ENCODE measurements around the gene SMAD7. TPM values are rescaled to one million over a fixed set of nuclear protein-coding genes. Genes with fewer than 3 reads are reported as not detected.

The SMAD7 gene
- total and polyA plus RNA-seq, 2 donors (not counting 1 experiment from before 2014, with no cell fraction given): 6.1 to 16.3 TPM

GRCh38 chr18:48879008-48879431 is 71.7 kb downstream of the SMAD7 start:
- no peak overlapping the region for H3K4me2 ChIP-seq (ENCODE audit: extremely low read depth, insufficient read depth, low read length)
- no peaks in the 10 kb centered on the region for H3K27me3 ChIP-seq (ENCODE audit: control insufficient read depth, insufficient read depth, low read length)
- DNase-seq (ENCODE audit: low read depth in 2 of 2): no peak
- H3K36me3 ChIP-seq (ENCODE audit: control insufficient read depth, insufficient read depth, low read length): no peaks in the 10 kb centered on the region
- no peaks in the 10 kb centered on the region for H3K4me1 ChIP-seq (ENCODE audit: control insufficient read depth, extremely low read depth, insufficient read depth, low read length)
- H2AFZ ChIP-seq (ENCODE audit: low read length): no peak overlapping the region
- H3K9me3 ChIP-seq (ENCODE audit: control insufficient read depth, insufficient read depth, low read depth, low read length): no peaks in the 10 kb centered on the region
- no peaks in the 10 kb centered on the region for H3K79me2 ChIP-seq (ENCODE audit: control insufficient read depth, insufficient read depth, low read length)
- no peak overlapping the region for H3K27ac ChIP-seq (ENCODE audit: insufficient read depth, low read length)
- H3K4me3 ChIP-seq (replicated peaks in 1 of 4; ENCODE audit: control extremely low read depth in 1 of 4, insufficient read depth in 1 of 4, low read depth in 3 of 4, low read length in 4 of 4): no peak overlapping the region
- H3K9ac ChIP-seq (ENCODE audit: insufficient read depth, low read length): no peak overlapping the region
- no peaks in the 10 kb centered on the region for H4K20me1 ChIP-seq (ENCODE audit: control insufficient read depth, extremely low read depth, insufficient read depth, low read length)
- TF ChIP-seq CTCF (conservative IDR thresholded peaks at IDR 0.05 in 1 of 2, IDR thresholded peaks at IDR 0.05 in 1 of 2; ENCODE audit: low read depth in 1 of 2, low read length in 2 of 2): no peak
- no peak for TF ChIP-seq EZH2 (IDR thresholded peaks at IDR 0.05; ENCODE audit: low read length, missing control alignments)

- H3K79me2 ChIP-seq (ENCODE audit: control insufficient read depth, insufficient read depth, low read length): no peaks in the 10 kb centered on the region
- no peak overlapping the region for H3K9ac ChIP-seq (ENCODE audit: insufficient read depth, low read length)
- H2AFZ ChIP-seq (ENCODE audit: low read length): no peak overlapping the region
- H3K36me3 ChIP-seq (ENCODE audit: control insufficient read depth, insufficient read depth, low read length): no peaks in the 10 kb centered on the region
- no peak overlapping the region for H3K4me3 ChIP-seq (replicated peaks in 1 of 4; ENCODE audit: control extremely low read depth in 1 of 4, insufficient read depth in 1 of 4, low read depth in 3 of 4, low read length in 4 of 4)
- no peaks in the 10 kb centered on the region for H3K4me1 ChIP-seq (ENCODE audit: control insufficient read depth, extremely low read depth, insufficient read depth, low read length)
- no peaks in the 10 kb centered on the region for H3K9me3 ChIP-seq (ENCODE audit: control insufficient read depth, insufficient read depth, low read depth, low read length)
- no peaks in the 10 kb centered on the region for H4K20me1 ChIP-seq (ENCODE audit: control insufficient read depth, extremely low read depth, insufficient read depth, low read length)
- no peaks in the 10 kb centered on the region for H3K27me3 ChIP-seq (ENCODE audit: control insufficient read depth, insufficient read depth, low read length)
- TF ChIP-seq EZH2 (IDR thresholded peaks at IDR 0.05; ENCODE audit: low read length, missing control alignments) (no peak), CTCF (conservative IDR thresholded peaks at IDR 0.05 in 1 of 2, IDR thresholded peaks at IDR 0.05 in 1 of 2; ENCODE audit: low read depth in 1 of 2, low read length in 2 of 2) (no peak)
- H3K27ac ChIP-seq (ENCODE audit: insufficient read depth, low read length): no peak overlapping the region
- no peak overlapping the region for H3K4me2 ChIP-seq (ENCODE audit: extremely low read depth, insufficient read depth, low read length)
- no peak for DNase-seq (ENCODE audit: low read depth in 2 of 2)
Measured at GRCh38 chr18:48878471-48878870, 72.3 kb downstream of the SMAD7 start.

DNA sequence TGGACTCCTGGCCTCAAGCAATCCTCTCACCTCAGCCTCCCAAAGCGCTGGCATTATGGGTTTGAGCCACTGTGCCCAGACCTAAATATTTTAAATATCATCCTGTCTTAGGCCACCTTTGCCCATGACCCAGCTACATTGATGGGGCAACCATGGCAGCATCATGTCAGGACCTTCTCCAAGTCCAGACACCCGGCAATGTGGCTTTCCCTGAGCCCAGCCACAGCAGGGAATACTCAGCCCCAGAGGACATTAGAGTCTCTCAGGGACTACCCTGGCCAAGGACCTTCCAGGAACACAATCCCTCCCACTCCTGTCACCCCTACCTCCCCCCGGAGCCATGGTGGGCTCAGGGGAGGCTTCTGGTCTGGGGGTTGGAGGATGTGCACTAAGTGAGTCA is 72.8 kb downstream of the SMAD7 start:
- Histone ChIP-seq H3K27me3 (ENCODE audit: control insufficient read depth, insufficient read depth, low read length) (no peaks in the 10 kb centered on the region), H3K79me2 (ENCODE audit: control insufficient read depth, insufficient read depth, low read length) (no peaks in the 10 kb centered on the region), H3K36me3 (ENCODE audit: control insufficient read depth, insufficient read depth, low read length) (no peaks in the 10 kb centered on the region), H3K4me3 (replicated peaks in 1 of 4; ENCODE audit: control extremely low read depth in 1 of 4, insufficient read depth in 1 of 4, low read depth in 3 of 4, low read length in 4 of 4) (no peak overlapping the region), H2AFZ (ENCODE audit: low read length) (no peak overlapping the region), H3K4me1 (ENCODE audit: control insufficient read depth, extremely low read depth, insufficient read depth, low read length) (peaks cover 3% of the 10 kb centered on the region), H3K9me3 (ENCODE audit: control insufficient read depth, insufficient read depth, low read depth, low read length) (no peaks in the 10 kb centered on the region), H3K9ac (ENCODE audit: insufficient read depth, low read length) (no peak overlapping the region), H3K4me2 (ENCODE audit: extremely low read depth, insufficient read depth, low read length) (no peak overlapping the region), H3K27ac (ENCODE audit: insufficient read depth, low read length) (no peak overlapping the region), H4K20me1 (ENCODE audit: control insufficient read depth, extremely low read depth, insufficient read depth, low read length) (no peaks in the 10 kb centered on the region)
- DNase-seq (ENCODE audit: low read depth in 2 of 2): no peak
- no peak for TF ChIP-seq CTCF (conservative IDR thresholded peaks at IDR 0.05 in 1 of 2, IDR thresholded peaks at IDR 0.05 in 1 of 2; ENCODE audit: low read depth in 1 of 2, low read length in 2 of 2)

All from fibroblast of lung (primary cell).